Osteoblast (primary cell): ENCODE results near the gene CAST. TPM values are rescaled to one million over a fixed set of nuclear protein-coding genes. Genes with fewer than 3 reads are reported as not detected.
A peak's percentile ranks its signal among the peaks of the same experiment; 100 is the strongest.

Source experiments
- DNase-seq: peaks from one replicate; pipeline ENCODE4 v3.0.0; 2011; ENCODE audit warnings: low spot score, mixed read lengths; ENCODE audit not compliant: insufficient read length; ENCODE audit errors: missing footprints
- H2AFZ ChIP-seq: 2 replicates; pipeline ENCODE4 v1.6.0; 2011; ENCODE audit warnings: mild to moderate bottlenecking, low read length
- H3K27ac ChIP-seq: 2 replicates; pipeline ENCODE4 v1.5.1; 2011; ENCODE audit warnings: mild to moderate bottlenecking, low read depth, low read length, moderate library complexity
- H3K27me3 ChIP-seq: 2 replicates; pipeline ENCODE4 v1.6.0; 2012; ENCODE audit warnings: mild to moderate bottlenecking, control low read depth, inconsistent platforms, low read length, moderate library complexity; ENCODE audit not compliant: insufficient read depth
- H3K36me3 ChIP-seq: 2 replicates; pipeline ENCODE4 v1.5.1; 2011; ENCODE audit warnings: mild to moderate bottlenecking, low read length, control low read depth, moderate library complexity; ENCODE audit not compliant: insufficient read depth
- H3K4me1 ChIP-seq: 2 replicates; pipeline ENCODE4 v1.5.1; 2011; ENCODE audit warnings: mild to moderate bottlenecking, low read length, control low read depth, moderate library complexity; ENCODE audit not compliant: insufficient read depth
- H3K4me2 ChIP-seq: 2 replicates; pipeline ENCODE4 v1.6.0; 2011; ENCODE audit warnings: mild to moderate bottlenecking, low read length; ENCODE audit not compliant: insufficient read depth
- H3K4me3 ChIP-seq: fragments of 200-600 bp; sonication (generic); 3 replicates; pipeline ENCODE4 v1.5.1; 2012; ENCODE audit warnings: mild to moderate bottlenecking, low read length, inconsistent platforms; ENCODE audit not compliant: insufficient read depth
- H3K79me2 ChIP-seq: 2 replicates; pipeline ENCODE4 v1.6.0; 2012; ENCODE audit warnings: mild to moderate bottlenecking, low read length, control low read depth, inconsistent platforms; ENCODE audit not compliant: insufficient read depth
- H3K9me3 ChIP-seq: 2 replicates; pipeline ENCODE4 v1.5.1; 2011; ENCODE audit warnings: low read depth, low read length, control low read depth
- H4K20me1 ChIP-seq: 2 replicates; pipeline ENCODE4 v1.6.0; 2012; ENCODE audit warnings: mild to moderate bottlenecking, low read length, control low read depth; ENCODE audit not compliant: insufficient read depth
- CTCF ChIP-seq: IDR thresholded peaks from 2 replicates; pipeline ENCODE4 v1.5.1; 2011; ENCODE audit warnings: mild to moderate bottlenecking, low read depth, low read length, moderate library complexity; ENCODE audit errors: extremely low read depth
- total RNA-seq: library from RNA; depleted of rRNA; stranded (reverse); fragments of >200 nt; gene quantifications from 2 replicates; pipeline ENCODE4 v1.2.3, GENCODE V29; 2012

The CAST gene
- total RNA-seq, 1 donor: 278 TPM

GRCh38 chr5:96706433-96707111, 44.4 kb downstream of the CAST start:
- Histone ChIP-seq H3K27ac (no peak overlapping the region), H3K9me3 (no peaks in the 10 kb centered on the region), H3K4me3 (no peak overlapping the region), H3K36me3 (no peaks in the 10 kb centered on the region), H3K79me2 (peaks cover 85% of the 10 kb centered on the region), H4K20me1 (peaks cover 23% of the 10 kb centered on the region), H3K4me2 (no peak overlapping the region), H3K27me3 (no peaks in the 10 kb centered on the region), H2AFZ (no peak overlapping the region), H3K4me1 (peaks cover 36% of the 10 kb centered on the region)
- DNase-seq: no peak
- no peak for TF ChIP-seq CTCF

GRCh38 chr5:96708600-96708999, 46.4 kb downstream of the CAST start:
- Histone ChIP-seq H3K9me3 (no peaks in the 10 kb centered on the region), H3K79me2 (peaks cover 98% of the 10 kb centered on the region), H3K4me3 (no peak overlapping the region), H3K27me3 (no peaks in the 10 kb centered on the region), H3K4me2 (peak overlapping the region; percentile 21), H2AFZ (no peak overlapping the region), H3K27ac (peak overlapping the region; percentile 72), H3K36me3 (no peaks in the 10 kb centered on the region), H4K20me1 (peaks cover 21% of the 10 kb centered on the region), H3K4me1 (peaks cover 26% of the 10 kb centered on the region)
- no peak for TF ChIP-seq CTCF
- no peak for DNase-seq

- H3K27me3 ChIP-seq: no peaks in the 10 kb centered on the region
- peaks cover 19% of the 10 kb centered on the region for H4K20me1 ChIP-seq
- peak; percentile 66 for DNase-seq
- H3K4me1 ChIP-seq: peaks cover 24% of the 10 kb centered on the region
- no peak overlapping the region for H2AFZ ChIP-seq
- peaks cover 98% of the 10 kb centered on the region for H3K79me2 ChIP-seq
- no peak for TF ChIP-seq CTCF
- H3K9me3 ChIP-seq: no peaks in the 10 kb centered on the region
- no peaks in the 10 kb centered on the region for H3K36me3 ChIP-seq
- H3K4me3 ChIP-seq: no peak overlapping the region
- H3K4me2 ChIP-seq: peak overlapping the region; percentile 21
- H3K27ac ChIP-seq: peak overlapping the region; percentile 72
Measured at GRCh38 chr5:96709152-96709821, 47.1 kb downstream of the CAST start.

GRCh38 chr5:96712100-96712746, 50.0 kb downstream of the CAST start:
- Histone ChIP-seq H3K4me2 (no peak overlapping the region), H3K4me1 (peaks cover 37% of the 10 kb centered on the region), H3K36me3 (no peaks in the 10 kb centered on the region), H3K79me2 (peaks cover 98% of the 10 kb centered on the region), H3K27me3 (no peaks in the 10 kb centered on the region), H2AFZ (no peak overlapping the region), H3K9me3 (no peaks in the 10 kb centered on the region), H3K4me3 (no peak overlapping the region), H4K20me1 (peaks cover 38% of the 10 kb centered on the region), H3K27ac (no peak overlapping the region)
- no peak for TF ChIP-seq CTCF
- DNase-seq: no peak
